Pulmonary artery endothelial cell (primary cell): ENCODE results near the gene FBXO5. TPM values are rescaled to one million over a fixed set of nuclear protein-coding genes. Genes with fewer than 3 reads are reported as not detected.
"Not testable (repeated sequence)": the region's sequence is repeated elsewhere in the genome, so short reads cannot be mapped to it uniquely, and the experiment has no call there.

Source experiments
- DNase-seq: peaks from one replicate; pipeline ENCODE4 v3.0.0-alpha.2; 2011; ENCODE audit warnings: low read depth, low spot score
- total RNA-seq: library from RNA; depleted of rRNA; stranded (reverse); fragments of >200 nt; gene quantifications from 2 replicates; pipeline ENCODE4 v1.2.3, GENCODE V29; 2014

FBXO5 gene
- total RNA-seq, 1 donor from 2014 or later, result 13.7 TPM

GRCh38 chr6:152993431-152993830 is 10.6 kb upstream of the FBXO5 start:
- no peak for DNase-seq

GRCh38 chr6:152986978-152987377 is 4.1 kb upstream of the FBXO5 start:
- no peak for DNase-seq

GRCh38 chr6:152985300-152985699 is 2.5 kb upstream of the FBXO5 start:
- not testable (repeated sequence) for DNase-seq

- no peak for DNase-seq
These were observed 1.7 kb upstream of the FBXO5 start for GRCh38 chr6:152984513-152984872.

GRCh38 chr6:152983637-152984512 is 1.0 kb upstream of the FBXO5 start:
- DNase-seq, result no peak

GRCh38 chr6:152981989-152982903 is 595 bp downstream of the FBXO5 start:
- no peak for DNase-seq

GRCh38 chr6:152981219-152981618 is 1.6 kb downstream of the FBXO5 start:
- DNase-seq, result no peak

- DNase-seq, result no peak
These were observed 2.2 kb downstream of the FBXO5 start for GRCh38 chr6:152980656-152981055.

GRCh38 chr6:152979116-152979515 is 3.7 kb downstream of the FBXO5 start:
- DNase-seq, result no peak

GRCh38 chr6:152978058-152978457 is 4.8 kb downstream of the FBXO5 start:
- no peak for DNase-seq

- no peak for DNase-seq
These were observed 5.3 kb downstream of the FBXO5 start for GRCh38 chr6:152977556-152977955.

GRCh38 chr6:152976749-152977148 is 6.1 kb downstream of the FBXO5 start:
- no peak for DNase-seq

GRCh38 chr6:152975204-152975915 is 7.5 kb downstream of the FBXO5 start:
- DNase-seq, result no peak

- DNase-seq, result no peak
These were observed 8.9 kb downstream of the FBXO5 start for GRCh38 chr6:152973916-152974315.

- no peak for DNase-seq
These were observed 13.0 kb downstream of the FBXO5 start for GRCh38 chr6:152969688-152970418.

GRCh38 chr6:152966168-152966894 is 16.5 kb downstream of the FBXO5 start:
- DNase-seq, result not testable (repeated sequence)

- DNase-seq, result no peak
These were observed 23.5 kb downstream of the FBXO5 start for GRCh38 chr6:152959333-152959732.

- no peak for DNase-seq
These were observed 25.0 kb downstream of the FBXO5 start for GRCh38 chr6:152957796-152958195.

GRCh38 chr6:152954443-152954842 is 28.4 kb downstream of the FBXO5 start:
- no peak for DNase-seq

GRCh38 chr6:152952866-152953509 is 29.9 kb downstream of the FBXO5 start:
- no peak for DNase-seq
